GM12878 (cell line): ENCODE measurements around the gene CBS. TPM values are rescaled to one million over a fixed set of nuclear protein-coding genes. Genes with fewer than 3 reads are reported as not detected.

Experiments used
- ATAC-seq: fragments of 200-7000 bp; cut with Tn5 transposase; 3 replicates; pipeline ENCODE4 v1.9.1; 2020; ENCODE audit warnings: mild to moderate bottlenecking, moderate library complexity
- BruUV-seq: library from RNA; stranded (reverse); fragments of 400-500 nt; replicated peaks from 2 replicates; lab custom pipeline; 2021; lab: Mats Ljungman, UMichigan
- CTCF ChIA-PET: fragments of 300-600 bp; sonication (Branson Sonifier 250); formaldehyde crosslinking; extraction: SDS; loops from one replicate; lab custom pipeline; 2021; ENCODE audit warnings: inconsistent platforms; lab: Yijun Ruan, JAX
- POLR2A ChIA-PET: fragments of 350-600 bp; formaldehyde crosslinking; extraction: SDS; loops from one replicate; lab custom pipeline; 2021; ENCODE audit warnings: inconsistent platforms; lab: Charles Lee
- RAD21 ChIA-PET: fragments of 300-600 bp; sonication (Branson Sonifier 250); formaldehyde crosslinking; loops from one replicate; lab custom pipeline; 2023; ENCODE audit warnings: antibody characterized with exemption; ENCODE audit not compliant: unreplicated experiment; lab: Charles Lee
- SMC1A ChIA-PET: fragments of 300-600 bp; sonication (Branson Sonifier 250); formaldehyde crosslinking; loops from one replicate; lab custom pipeline; 2023; ENCODE audit not compliant: unreplicated experiment, uncharacterized antibody; lab: Charles Lee
- DNase-seq: peaks from one replicate; pipeline ENCODE4 v3.0.0-alpha.2; 2011; ENCODE audit warnings: low read depth, low spot score
- FAIRE-seq: peaks from 3 replicates; lab custom pipeline; 2011; peaks lifted over from hg19 to GRCh38; lab: Jason Lieb, UNC
- H2AFZ ChIP-seq: 2 replicates; pipeline ENCODE4 v1.6.0; 2011; ENCODE audit warnings: low read depth, low read length, control low read depth; ENCODE audit not compliant: control insufficient read depth
- H3K27ac ChIP-seq: 2 replicates; pipeline ENCODE4 v1.5.1; 2011; ENCODE audit warnings: control low read depth; ENCODE audit not compliant: control insufficient read depth, insufficient read depth
- H3K27me3 ChIP-seq, 2 experiments: replicated peaks in 1 of 2; 2 replicates each; pipeline versions ENCODE4 v1.6.0 to v1.6.1; 2011; ENCODE audit warnings: low read length in 1 of 2; ENCODE audit not compliant: control insufficient read depth in 2 of 2, insufficient read depth in 2 of 2
- H3K36me3 ChIP-seq, 2 experiments: 2 replicates each; pipeline ENCODE4 v1.5.1; 2011; ENCODE audit warnings: low read length in 1 of 2; ENCODE audit not compliant: control insufficient read depth in 2 of 2, insufficient read depth in 2 of 2
- H3K4me1 ChIP-seq: 2 replicates; pipeline ENCODE4 v1.6.1; 2011; ENCODE audit warnings: mild to moderate bottlenecking, low read length, moderate library complexity, mixed read lengths; ENCODE audit not compliant: control insufficient read depth, insufficient read depth
- H3K4me2 ChIP-seq: 2 replicates; pipeline ENCODE4 v1.6.0; 2011; ENCODE audit warnings: control low read depth; ENCODE audit not compliant: control insufficient read depth, insufficient read depth
- H3K4me3 ChIP-seq: fragments of 200-600 bp; sonication (generic); 2 replicates; pipeline ENCODE4 v1.5.1; 2016
- H3K79me2 ChIP-seq: 2 replicates; pipeline ENCODE4 v1.6.0; 2011; ENCODE audit warnings: low read length; ENCODE audit not compliant: control insufficient read depth, insufficient read depth
- H3K9ac ChIP-seq: 2 replicates; pipeline ENCODE4 v1.8.0; 2011; ENCODE audit warnings: low read length, control low read depth, mixed read lengths; ENCODE audit not compliant: control insufficient read depth, insufficient read depth
- H3K9me3 ChIP-seq: replicated peaks from 3 replicates; pipeline ENCODE4 v1.5.1; 2011; ENCODE audit warnings: mild to moderate bottlenecking, low read length; ENCODE audit not compliant: control insufficient read depth, insufficient read depth
- H4K20me1 ChIP-seq: 2 replicates; pipeline ENCODE4 v1.6.0; 2011; ENCODE audit not compliant: control insufficient read depth, insufficient read depth
- ATF2 ChIP-seq: IDR thresholded peaks from 2 replicates; pipeline ENCODE4 v1.6.1; 2012; ENCODE audit warnings: low read length, inconsistent platforms
- BCL11A ChIP-seq: IDR thresholded peaks from 2 replicates; pipeline ENCODE4 v1.6.1; 2011; ENCODE audit warnings: low read depth, low read length
- BMI1 ChIP-seq: fragments of 450-650 bp; IDR thresholded peaks from 2 replicates; pipeline ENCODE4 v1.6.1; 2016; ENCODE audit warnings: mild to moderate bottlenecking, moderate library complexity, borderline replicate concordance
- HCFC1 ChIP-seq: fragments of 150-350 bp; IDR thresholded peaks from 2 replicates; pipeline ENCODE4 v1.6.1; 2014; ENCODE audit warnings: low read length
- IKZF1 ChIP-seq: fragments of 450-650 bp; conservative IDR thresholded peaks from 2 replicates; pipeline ENCODE4 v1.6.1; 2017; ENCODE audit warnings: antibody characterized with exemption, mild to moderate bottlenecking
- KAT2A ChIP-seq: conservative IDR thresholded peaks from 2 replicates; pipeline ENCODE4 v1.6.1; 2011; ENCODE audit warnings: low read depth, low read length; ENCODE audit not compliant: control insufficient read depth
- MXI1 ChIP-seq: fragments of 150-350 bp; IDR thresholded peaks from 2 replicates; pipeline ENCODE4 v1.6.1; 2011; ENCODE audit warnings: low read depth, mild to moderate bottlenecking, inconsistent platforms, low read length, improper control_type of control experiment
- RFX5 ChIP-seq: IDR thresholded peaks from 2 replicates; pipeline ENCODE4 v1.6.1; 2011; ENCODE audit warnings: low read depth, low read length, improper control_type of control experiment
- SMC3 ChIP-seq: IDR thresholded peaks from 2 replicates; pipeline ENCODE4 v1.6.1; 2011; ENCODE audit warnings: low read length, improper control_type of control experiment, borderline replicate concordance
- STAT3 ChIP-seq: IDR thresholded peaks from 2 replicates; pipeline ENCODE4 v1.6.1; 2011; ENCODE audit warnings: low read depth, low read length, improper control_type of control experiment
- SUPT20H ChIP-seq: IDR thresholded peaks from 2 replicates; pipeline ENCODE4 v1.6.1; 2011; ENCODE audit warnings: low read depth, mild to moderate bottlenecking, low read length, moderate library complexity, borderline replicate concordance; ENCODE audit not compliant: control insufficient read depth
- TCF12 ChIP-seq: IDR thresholded peaks from 2 replicates; pipeline ENCODE4 v1.6.1; 2011; ENCODE audit warnings: low read depth, mild to moderate bottlenecking, low read length
- ZBED1 ChIP-seq: IDR thresholded peaks from 2 replicates; pipeline ENCODE4 v1.6.1; 2016; ENCODE audit warnings: borderline replicate concordance
- ZNF217 ChIP-seq: fragments of 450-650 bp; IDR thresholded peaks from 2 replicates; pipeline ENCODE4 v1.6.1; 2017; ENCODE audit warnings: antibody characterized with exemption, mild to moderate bottlenecking
- WGBS: methylation state at CpG from one replicate; pipeline ENCODE4 v1.1.6; 2016; ENCODE audit warnings: low lambda C conversion rate; ENCODE audit not compliant: insufficient replicate concordance, insufficient coverage; ENCODE audit errors: missing lambda C conversion rate; 5-methylcytosine and 5-hydroxymethylcytosine counted together
- in situ Hi-C: fragments of 300-500 bp; cut with MboI; formaldehyde crosslinking; loops from 9 replicates; pipeline ENCODE4 v1.14.3; 2018; ENCODE audit warnings: mixed read lengths
- intact Hi-C: fragments of 100-400 bp; cut with micrococcal nuclease; formaldehyde crosslinking; loops from one replicate; pipeline ENCODE4 v1.14.2; 2022; ENCODE audit not compliant: unreplicated experiment
- polyA plus RNA-seq, 11 experiments: library from polyadenylated mRNA; depleted of rRNA in 4 of 11; unstranded in 6 of 11; stranded (reverse) in 5 of 11; fragments of >200 nt; fragmentation: Nextera tagmentation in 4 of 11; fragmentation: Illumina TruSeq in 1 of 11; extraction: Ambion mirVana in 4 of 11; extraction: Trizol in 1 of 11; gene quantifications; 1 replicate in 1 of 11; 2 replicates in 10 of 11; pipeline versions ENCODE4 v1.2.1 to v1.2.3, GENCODE V29; 2011 to 2016; ENCODE audit warnings: inconsistent platforms in 2 of 11, missing spikeins in 2 of 11, low read depth in 1 of 11
- total RNA-seq, 4 experiments: library from RNA; depleted of rRNA in 3 of 4; stranded (reverse); fragments of >200 nt in 3 of 4; fragmentation: Illumina TruSeq in 1 of 4; extraction: Trizol in 1 of 4; gene quantifications; 2 replicates each; pipeline versions ENCODE4 v1.2.1 to v1.2.3, GENCODE V29; 2013 to 2021
- TF ChIP-seq, protein P1 (sequence below): fragments of 450-650 bp; IDR thresholded peaks from 2 replicates; pipeline ENCODE4 v1.6.1; 2016; ENCODE audit warnings: mild to moderate bottlenecking
- TF ChIP-seq, protein P2 (sequence below): fragments of 450-650 bp; IDR thresholded peaks from 2 replicates; pipeline ENCODE4 v1.6.1; 2017; ENCODE audit warnings: borderline replicate concordance

CBS gene
- total and polyA plus RNA-seq, 10 of the 15 experiments (the other 5 are each of a cell fraction or from before 2014, with no cell fraction given): 0.10 to 4.4 (median 2.0) TPM

GRCh38 chr21:43024439-43025136 lies 51.0 kb downstream of the CBS start:
- intact Hi-C loops (no loop called here), in situ Hi-C loops (no loop called here)
- Histone ChIP-seq H3K79me2 (no peaks in the 10 kb centered on the region), H3K9ac (no peak overlapping the region), H3K4me3 (no peak overlapping the region), H3K27me3 (no peaks in the 10 kb centered on the region), H2AFZ (no peak overlapping the region), H3K27ac (no peak overlapping the region), H4K20me1 (no peaks in the 10 kb centered on the region), H3K4me1 (no peaks in the 10 kb centered on the region), H3K4me2 (no peak overlapping the region), H3K9me3 (no peaks in the 10 kb centered on the region), H3K36me3 (peaks cover 4 to 8% of the 10 kb centered on the region in 2 experiments; a peak in 2 of 4 replicates)
- FAIRE-seq (no peak), ATAC-seq (no peak), DNase-seq (no peak)
- BruUV-seq: no TSS peak
- RAD21 ChIA-PET: no interaction called here
- WGBS: 93% methylated on average over 17 of the region's 17 CpGs
- CTCF ChIA-PET: no interaction called here
- POLR2A ChIA-PET: interaction anchor here (0.6 kb wide), 1 partner anchor 47 kb away, joined by 7 read pairs; no protein-coding TSS in a partner anchor
- TF ChIP-seq STAT3 (no peak), BCL11A (no peak), MXI1 (no peak), SUPT20H (no peak), TCF12 (no peak), IKZF1 (no peak), BMI1 (no peak), KAT2A (no peak), HCFC1 (no peak), ATF2 (no peak), RFX5 (no peak), SMC3 (no peak), ZBED1 (no peak), ZNF217 (no peak)
- TF ChIP-seq, protein P1, sequence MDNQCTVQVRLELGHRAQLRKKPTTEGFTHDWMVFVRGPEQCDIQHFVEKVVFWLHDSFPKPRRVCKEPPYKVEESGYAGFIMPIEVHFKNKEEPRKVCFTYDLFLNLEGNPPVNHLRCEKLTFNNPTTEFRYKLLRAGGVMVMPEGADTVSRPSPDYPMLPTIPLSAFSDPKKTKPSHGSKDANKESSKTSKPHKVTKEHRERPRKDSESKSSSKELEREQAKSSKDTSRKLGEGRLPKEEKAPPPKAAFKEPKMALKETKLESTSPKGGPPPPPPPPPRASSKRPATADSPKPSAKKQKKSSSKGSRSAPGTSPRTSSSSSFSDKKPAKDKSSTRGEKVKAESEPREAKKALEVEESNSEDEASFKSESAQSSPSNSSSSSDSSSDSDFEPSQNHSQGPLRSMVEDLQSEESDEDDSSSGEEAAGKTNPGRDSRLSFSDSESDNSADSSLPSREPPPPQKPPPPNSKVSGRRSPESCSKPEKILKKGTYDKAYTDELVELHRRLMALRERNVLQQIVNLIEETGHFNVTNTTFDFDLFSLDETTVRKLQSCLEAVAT: no peak
- TF ChIP-seq, protein P2, sequence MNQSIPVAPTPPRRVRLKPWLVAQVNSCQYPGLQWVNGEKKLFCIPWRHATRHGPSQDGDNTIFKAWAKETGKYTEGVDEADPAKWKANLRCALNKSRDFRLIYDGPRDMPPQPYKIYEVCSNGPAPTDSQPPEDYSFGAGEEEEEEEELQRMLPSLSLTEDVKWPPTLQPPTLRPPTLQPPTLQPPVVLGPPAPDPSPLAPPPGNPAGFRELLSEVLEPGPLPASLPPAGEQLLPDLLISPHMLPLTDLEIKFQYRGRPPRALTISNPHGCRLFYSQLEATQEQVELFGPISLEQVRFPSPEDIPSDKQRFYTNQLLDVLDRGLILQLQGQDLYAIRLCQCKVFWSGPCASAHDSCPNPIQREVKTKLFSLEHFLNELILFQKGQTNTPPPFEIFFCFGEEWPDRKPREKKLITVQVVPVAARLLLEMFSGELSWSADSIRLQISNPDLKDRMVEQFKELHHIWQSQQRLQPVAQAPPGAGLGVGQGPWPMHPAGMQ: no peak
- SMC1A ChIA-PET: no interaction called here
